Activated CD8-positive, alpha-beta memory T cell treated with anti-CD3 and anti-CD28 coated beads for 48 hours (primary cell): ENCODE data around the gene CIAO1.
"Not testable (repeated sequence)": the region's sequence is repeated elsewhere in the genome, so short reads cannot be mapped to it uniquely, and the experiment has no call there.

ENCODE experiments used
- DNase-seq, 3 experiments: peaks; one replicate each; pipeline ENCODE4 v3.0.0-alpha.2; 2020; ENCODE audit warnings: low read depth in 2 of 3, low spot score in 2 of 3

Gene CIAO1

GRCh38 chr2:96274355-96275056 lies 8.5 kb downstream of the CIAO1 start:
- DNase-seq, result no peak

GRCh38 chr2:96276787-96277499 lies 10.9 kb downstream of the CIAO1 start:
- DNase-seq, result no peak

- no peak for DNase-seq
Measured at GRCh38 chr2:96287273-96287856, 21.3 kb downstream of the CIAO1 start.

GRCh38 chr2:96291751-96292150 lies 25.7 kb downstream of the CIAO1 start:
- DNase-seq, result no peak

DNA sequence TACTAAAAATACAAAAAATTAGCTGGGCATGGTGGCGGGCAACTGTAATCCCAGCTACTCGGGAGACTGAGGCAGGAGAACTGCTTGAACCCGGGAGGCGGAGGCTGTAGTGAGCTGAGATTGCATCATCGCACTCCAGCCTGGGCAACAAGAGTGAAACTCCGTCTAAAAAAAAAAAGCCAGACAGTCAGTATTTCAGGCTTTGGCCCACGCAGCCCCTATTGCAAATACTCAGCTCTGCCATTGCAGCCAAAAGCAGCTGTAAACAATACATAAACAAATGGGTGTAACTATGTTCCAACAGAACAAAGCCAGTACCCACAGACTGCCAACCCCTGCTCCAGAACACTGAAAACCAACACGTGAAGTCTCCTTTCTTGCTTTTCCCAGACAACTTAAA lies 28.2 kb downstream of the CIAO1 start:
- DNase-seq, result not testable (repeated sequence)

DNA sequence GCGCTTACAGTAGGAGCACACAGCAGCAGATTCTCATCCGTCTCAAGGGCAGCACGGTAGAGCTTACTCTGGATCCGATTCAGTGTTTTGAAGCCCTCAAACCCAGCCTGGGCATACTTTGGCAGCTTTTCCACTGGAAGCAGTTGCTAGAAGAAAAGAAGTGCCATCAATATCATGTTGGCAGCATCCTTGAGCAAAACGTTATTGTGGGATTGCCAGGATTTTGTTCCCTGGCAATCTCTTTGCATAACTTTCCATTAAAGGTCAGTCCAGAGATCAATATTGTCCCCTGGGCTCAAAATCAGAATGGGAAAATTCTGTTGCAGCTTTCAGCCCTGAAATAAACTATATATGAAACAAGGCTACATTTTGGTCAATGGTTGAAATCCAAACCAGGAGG lies 30.9 kb downstream of the CIAO1 start:
- DNase-seq, result no peak

GRCh38 chr2:96301865-96302264 lies 35.8 kb downstream of the CIAO1 start:
- DNase-seq, result no peak

DNA sequence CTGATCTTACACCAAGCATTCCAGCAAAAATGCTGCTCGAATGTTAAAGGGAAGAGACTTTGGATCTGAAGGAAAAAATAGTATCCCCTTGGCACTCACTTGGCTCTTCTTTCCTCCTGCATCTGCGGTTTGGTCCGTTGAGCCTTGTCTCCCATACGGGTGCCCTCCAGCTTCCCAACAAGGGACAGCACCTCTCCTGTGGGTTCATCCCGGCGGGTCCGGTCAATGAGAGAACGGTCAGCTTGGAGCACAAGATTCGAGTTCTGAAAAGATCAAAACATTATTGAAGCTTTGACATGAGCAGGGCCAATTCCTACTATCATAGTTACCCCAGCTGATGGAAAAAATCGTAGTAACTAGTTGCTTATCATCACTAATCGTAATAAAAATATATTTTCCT lies 38.6 kb downstream of the CIAO1 start:
- no peak for DNase-seq

GRCh38 chr2:96305091-96305978 lies 39.3 kb downstream of the CIAO1 start, which contains the start of gene SNRNP200:
Gene SNRNP200 (minus strand): TSS chr2:96305546. CDS start chr2:96305437, 109 bp downstream.
- peak; percentile 82 to 85 (median 83) for DNase-seq

DNA sequence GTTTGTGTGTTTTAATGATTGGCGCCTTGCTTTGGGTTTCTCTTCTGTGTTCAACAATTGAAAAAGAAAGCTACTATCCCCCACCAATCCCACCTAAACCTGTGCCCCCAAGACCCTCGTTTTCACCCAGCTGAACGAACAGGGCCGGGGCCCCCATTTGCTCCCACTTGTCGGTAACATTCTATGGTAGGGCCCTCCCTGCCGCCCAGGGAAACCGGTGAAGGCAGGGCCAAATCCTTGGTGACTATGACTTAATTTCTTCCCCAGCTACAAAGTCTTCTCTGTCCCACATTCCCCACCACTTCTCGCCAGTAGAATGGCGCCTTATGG lies 39.9 kb downstream of the CIAO1 start:
- peak in 1 of 3 experiments; percentile 4 for DNase-seq

- no peak for DNase-seq
Measured at GRCh38 chr2:96306370-96306769, 40.3 kb downstream of the CIAO1 start.

DNA sequence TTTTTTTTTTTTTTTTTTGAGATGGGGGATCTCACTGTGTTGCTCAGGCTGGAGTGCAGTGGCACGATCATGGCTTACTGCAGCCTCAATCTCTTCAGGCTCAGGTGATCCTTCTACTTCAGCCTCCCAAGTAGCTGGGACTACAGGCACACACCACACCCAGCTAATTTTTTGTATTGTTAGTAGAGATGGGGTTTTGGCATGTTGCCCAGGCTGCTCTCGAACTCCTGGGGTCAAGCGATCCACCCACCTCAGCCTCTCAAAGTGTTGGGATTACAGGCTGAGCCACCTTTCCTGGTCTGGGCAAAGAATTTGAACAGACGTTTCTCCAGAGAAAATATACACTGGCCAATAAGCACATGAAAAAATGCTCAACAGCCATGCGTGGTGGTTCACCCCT lies 42.2 kb downstream of the CIAO1 start:
- DNase-seq, result no peak

DNA sequence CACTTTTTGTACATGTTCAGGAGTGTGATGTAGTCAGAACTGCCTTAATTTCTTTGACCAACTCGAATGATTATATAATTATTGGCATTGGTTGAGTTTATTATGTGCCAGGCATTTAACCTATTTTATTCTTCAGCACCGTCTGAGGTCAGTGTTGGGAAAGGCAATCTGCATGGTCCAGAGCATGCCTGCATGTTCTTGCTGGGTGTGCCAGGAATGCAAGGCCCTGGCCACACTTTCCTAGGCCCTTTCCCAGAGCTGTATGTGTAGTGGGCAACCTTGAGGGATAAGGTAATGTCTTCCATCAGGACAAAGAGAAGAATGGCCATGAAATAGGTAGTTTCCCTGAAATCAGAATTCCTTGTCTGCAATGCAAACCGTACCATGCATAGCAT lies 49.0 kb downstream of the CIAO1 start:
- DNase-seq, result no peak

GRCh38 chr2:96315400-96316071 lies 49.5 kb downstream of the CIAO1 start:
- no peak for DNase-seq

GRCh38 chr2:96316999-96317398 lies 51.0 kb downstream of the CIAO1 start:
- no peak for DNase-seq

GRCh38 chr2:96317584-96317997 lies 51.6 kb downstream of the CIAO1 start:
- DNase-seq, result no peak

DNA sequence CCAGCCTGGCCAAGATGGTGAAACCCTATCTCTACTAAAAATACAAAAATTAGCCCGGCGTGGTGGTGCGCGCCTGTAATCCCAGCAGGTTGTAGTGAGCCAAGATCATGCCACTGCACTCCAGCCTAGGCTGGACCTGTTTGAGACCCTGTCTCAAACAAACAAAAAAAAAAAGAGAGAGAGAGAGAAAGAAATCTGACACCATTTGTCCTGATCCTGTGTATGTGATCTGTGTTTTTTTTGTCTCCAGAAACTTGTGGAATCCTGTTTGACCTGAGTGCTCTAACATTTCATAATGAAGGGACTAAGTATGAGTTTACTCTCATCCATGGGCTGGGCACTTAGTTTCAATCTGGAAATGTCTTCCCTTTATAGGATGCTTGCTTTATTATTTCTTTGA lies 52.7 kb downstream of the CIAO1 start:
- DNase-seq, result no peak

DNA sequence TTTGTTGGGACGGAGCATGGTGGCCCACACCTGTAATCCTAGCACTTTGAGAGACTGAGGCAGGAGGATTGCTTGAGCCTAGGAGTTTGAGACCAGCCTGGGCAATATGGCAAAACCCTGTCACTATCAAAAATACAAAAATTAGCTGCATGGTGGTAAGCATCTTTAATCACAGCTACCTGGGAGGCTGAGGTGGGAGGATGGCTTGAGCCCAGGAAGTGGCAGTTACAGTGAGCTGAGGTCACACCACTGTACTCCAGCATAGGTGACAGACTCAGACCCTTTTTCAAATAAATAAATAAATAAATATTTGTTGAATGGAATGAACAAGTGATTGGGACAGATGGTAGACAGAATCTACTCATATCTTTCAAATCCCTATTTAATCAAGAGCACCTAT lies 53.4 kb downstream of the CIAO1 start:
- no peak for DNase-seq

DNA sequence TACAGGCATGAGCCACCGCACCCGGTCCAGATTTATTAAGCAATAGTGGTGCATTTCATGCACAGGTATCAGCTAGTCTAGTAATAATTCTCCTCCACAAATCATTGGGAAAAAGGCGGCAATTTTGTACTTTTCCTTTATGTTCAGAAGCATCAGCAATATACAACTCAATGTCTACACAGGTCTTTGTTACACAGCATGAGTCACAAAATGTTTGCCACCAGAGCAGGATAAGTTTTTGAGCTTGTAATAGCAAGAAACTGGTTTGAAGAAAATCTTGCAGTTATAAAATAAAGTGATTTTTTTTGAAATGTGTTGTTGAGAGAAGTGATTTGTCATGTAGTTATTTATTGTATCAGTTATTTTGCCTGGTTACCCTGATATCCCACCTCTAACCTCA lies 54.3 kb downstream of the CIAO1 start:
- DNase-seq, result no peak

DNA sequence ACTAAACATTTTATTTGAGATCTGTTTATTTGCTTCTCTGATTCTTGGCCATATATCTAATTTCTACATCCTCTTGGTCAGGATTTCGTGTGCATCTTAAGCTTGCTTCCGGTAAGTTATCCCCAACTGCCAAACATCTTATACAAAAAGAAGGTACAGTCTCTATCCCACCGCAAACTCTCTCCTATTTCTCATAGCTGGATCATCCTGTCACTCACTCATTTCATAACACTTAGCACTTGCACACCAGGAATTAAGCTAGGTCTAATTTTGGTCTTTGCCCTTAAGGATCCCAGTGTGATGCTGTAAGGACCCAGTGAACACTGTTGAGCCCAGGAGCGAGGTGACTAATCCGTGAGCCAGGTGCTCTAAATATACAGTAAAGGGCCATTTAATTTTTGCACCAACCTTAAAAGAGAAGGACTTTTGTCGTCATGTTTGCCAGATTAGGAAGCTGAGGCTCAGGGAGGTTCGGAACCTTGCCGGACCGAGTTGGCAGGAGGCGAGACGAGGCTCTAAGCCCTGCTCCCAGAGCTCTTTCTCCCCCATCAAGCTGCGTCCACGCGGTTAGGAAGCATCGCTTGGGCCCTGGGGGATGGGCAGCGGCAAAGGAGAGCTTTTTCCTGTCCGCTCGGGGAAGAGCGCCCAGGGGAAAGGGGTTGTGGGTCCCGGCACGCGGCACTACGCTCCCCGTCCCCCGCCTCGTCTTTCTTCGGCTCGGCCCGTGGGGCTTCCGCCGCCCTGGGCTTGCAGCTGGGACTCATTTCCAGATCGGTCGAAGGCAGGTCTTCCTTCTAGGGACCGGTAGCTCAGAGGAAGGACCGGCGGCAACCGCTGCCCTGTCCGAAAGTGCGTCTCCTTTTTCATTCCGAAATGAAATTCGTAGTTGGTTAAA lies 55.0 kb downstream of the CIAO1 start:
- DNase-seq, result no peak
